HG02970 (cell line): ENCODE measurements around the gene ZYX.
A peak's percentile ranks its signal among the peaks of the same experiment; 100 is the strongest.

ENCODE experiments used
- ATAC-seq: cut with Tn5 transposase; IDR thresholded peaks from one replicate; pipeline ENCODE4 v1.9.1; 2021; ENCODE audit warnings: mild to moderate bottlenecking, moderate library complexity, moderate number of reproducible peaks; ENCODE audit not compliant: unreplicated experiment, low FRiP score

ZYX gene

GRCh38 chr7:143380646-143381426 lies at the start of gene ZYX:
Gene ZYX, plus strand, starts transcription at chr7:143381345. Its CDS starts 227 bp downstream, at chr7:143381572.
- ATAC-seq = peak; percentile 67

- no peak for ATAC-seq
Measured at GRCh38 chr7:143334244-143334643, 46.9 kb upstream of the ZYX start.

GRCh38 chr7:143337216-143337615 lies 43.9 kb upstream of the ZYX start:
- ATAC-seq = no peak

GRCh38 chr7:143341842-143342241 lies 39.3 kb upstream of the ZYX start:
- ATAC-seq = no peak

GRCh38 chr7:143343596-143343995 lies 37.5 kb upstream of the ZYX start:
- no peak for ATAC-seq

GRCh38 chr7:143345428-143345900 lies 35.7 kb upstream of the ZYX start:
- no peak for ATAC-seq

- no peak for ATAC-seq
Measured at GRCh38 chr7:143346018-143346417, 35.1 kb upstream of the ZYX start.

- ATAC-seq = no peak
Measured at GRCh38 chr7:143347950-143348349, 33.2 kb upstream of the ZYX start.

GRCh38 chr7:143351060-143351459 lies 30.1 kb upstream of the ZYX start:
- ATAC-seq = no peak

- ATAC-seq = no peak
Measured at GRCh38 chr7:143351574-143351973, 29.6 kb upstream of the ZYX start.

GRCh38 chr7:143352531-143353002 lies 28.6 kb upstream of the ZYX start:
- ATAC-seq = no peak

- ATAC-seq = no peak
Measured at GRCh38 chr7:143354376-143354775, 26.8 kb upstream of the ZYX start.

GRCh38 chr7:143354965-143355364 lies 26.2 kb upstream of the ZYX start:
- ATAC-seq = no peak

- ATAC-seq = no peak
Measured at GRCh38 chr7:143355450-143356385, 25.4 kb upstream of the ZYX start.

- no peak for ATAC-seq
Measured at GRCh38 chr7:143356414-143357050, 24.6 kb upstream of the ZYX start.

- no peak for ATAC-seq
Measured at GRCh38 chr7:143358626-143359025, 22.5 kb upstream of the ZYX start.

GRCh38 chr7:143359771-143360353 lies 21.3 kb upstream of the ZYX start:
- ATAC-seq = no peak

- no peak for ATAC-seq
Measured at GRCh38 chr7:143360788-143361551, 20.2 kb upstream of the ZYX start.

GRCh38 chr7:143361552-143362130 lies 19.5 kb upstream of the ZYX start:
- ATAC-seq = no peak
